ENCODE results near the gene SLC35A4.

The SLC35A4 gene

GRCh38 chr5:140564196-140565023, at the start of gene SLC35A4, which contains the start of gene APBB3:
SLC35A4 (plus strand) TSS chr5:140564828; CDS start chr5:140567170, 2,342 bp downstream.
APBB3 (minus strand) TSS chr5:140564598; CDS start chr5:140564245, 353 bp downstream.
- DNase-seq, result peak; percentile 97

DNA sequence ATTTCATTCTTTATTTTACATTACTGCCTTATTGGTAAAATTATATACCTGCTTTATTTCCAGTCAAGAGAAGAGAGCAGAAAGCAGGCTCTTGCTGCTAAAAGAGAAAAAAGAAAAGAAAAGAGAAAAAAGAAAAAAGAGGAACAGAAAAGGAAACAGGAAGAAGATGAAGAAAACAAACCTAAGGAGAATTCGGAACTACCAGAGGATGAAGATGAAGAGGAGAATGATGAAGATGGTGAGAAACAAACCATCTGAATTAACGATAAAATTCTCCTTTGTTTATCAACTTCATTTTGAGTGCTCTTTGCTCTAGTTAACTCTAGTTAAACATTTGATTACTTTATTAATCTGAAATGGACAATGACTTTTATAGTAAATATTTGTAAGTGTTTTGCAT, 40.6 kb upstream of the SLC35A4 start:
- no peak for DNase-seq

- DNase-seq, result no peak
These were observed 24.4 kb upstream of the SLC35A4 start for GRCh38 chr5:140540227-140540626.

- no peak for DNase-seq
These were observed 21.7 kb upstream of the SLC35A4 start for GRCh38 chr5:140542972-140543371.

- no peak for DNase-seq
These were observed 19.6 kb upstream of the SLC35A4 start for GRCh38 chr5:140544986-140545385.

GRCh38 chr5:140545606-140546005, 19.0 kb upstream of the SLC35A4 start:
- no peak for DNase-seq

DNA sequence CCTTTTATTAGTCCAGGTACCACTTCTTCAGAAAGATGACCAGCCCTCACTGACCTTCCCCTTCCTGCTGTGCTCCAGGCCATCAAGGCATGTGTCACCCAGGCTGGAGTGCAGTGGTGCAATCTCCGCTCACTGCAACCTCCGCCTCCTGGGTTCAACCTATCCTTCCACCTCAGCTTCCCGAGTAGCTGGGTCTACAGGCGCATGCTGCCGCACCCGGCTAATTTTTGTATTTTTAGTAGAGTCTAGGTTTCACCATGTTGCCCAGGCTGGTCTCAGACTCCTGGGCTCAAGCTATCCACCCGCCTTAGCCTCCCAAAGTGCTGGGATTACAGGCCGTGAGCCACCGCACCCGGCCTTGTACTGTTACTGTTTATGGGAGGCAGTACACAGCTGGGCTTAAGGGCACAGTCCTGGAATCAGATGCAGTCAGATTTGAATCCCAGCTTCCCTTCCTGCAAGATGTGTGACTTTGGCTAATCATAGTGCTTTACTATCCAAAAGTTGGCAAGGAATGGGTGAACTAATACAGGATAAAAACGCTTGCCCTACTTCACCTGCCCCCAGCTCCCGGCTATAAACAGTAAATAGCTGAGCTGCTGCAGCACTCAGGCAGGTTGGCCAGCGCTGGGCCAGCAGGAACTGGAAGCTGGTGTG, 17.6 kb upstream of the SLC35A4 start:
- no peak for DNase-seq

GRCh38 chr5:140547508-140548299, 16.9 kb upstream of the SLC35A4 start, which contains the start of gene EIF4EBP3:
EIF4EBP3 (plus strand) TSS chr5:140547662; CDS start chr5:140547738, 76 bp downstream.
- DNase-seq, result peak; percentile 95

GRCh38 chr5:140548300-140548688, 16.3 kb upstream of the SLC35A4 start:
- DNase-seq, result peak; percentile 34

DNA sequence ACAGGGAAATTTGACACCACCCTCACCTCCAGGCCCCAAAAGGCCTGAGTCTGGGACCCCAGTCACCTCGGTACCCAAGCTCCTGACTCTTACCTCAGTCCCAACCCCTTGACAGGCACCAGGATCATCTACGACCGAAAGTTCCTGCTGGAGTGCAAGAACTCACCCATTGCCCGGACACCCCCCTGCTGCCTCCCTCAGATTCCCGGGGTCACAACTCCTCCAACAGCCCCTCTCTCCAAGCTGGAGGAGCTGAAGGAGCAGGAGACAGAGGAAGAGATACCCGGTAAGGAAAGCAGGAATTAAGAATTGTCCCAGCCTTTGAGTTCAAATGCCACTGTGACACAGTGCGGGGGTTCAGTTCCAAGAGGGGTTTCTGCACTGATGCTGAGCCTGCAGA, 15.8 kb upstream of the SLC35A4 start:
- DNase-seq, result no peak

DNA sequence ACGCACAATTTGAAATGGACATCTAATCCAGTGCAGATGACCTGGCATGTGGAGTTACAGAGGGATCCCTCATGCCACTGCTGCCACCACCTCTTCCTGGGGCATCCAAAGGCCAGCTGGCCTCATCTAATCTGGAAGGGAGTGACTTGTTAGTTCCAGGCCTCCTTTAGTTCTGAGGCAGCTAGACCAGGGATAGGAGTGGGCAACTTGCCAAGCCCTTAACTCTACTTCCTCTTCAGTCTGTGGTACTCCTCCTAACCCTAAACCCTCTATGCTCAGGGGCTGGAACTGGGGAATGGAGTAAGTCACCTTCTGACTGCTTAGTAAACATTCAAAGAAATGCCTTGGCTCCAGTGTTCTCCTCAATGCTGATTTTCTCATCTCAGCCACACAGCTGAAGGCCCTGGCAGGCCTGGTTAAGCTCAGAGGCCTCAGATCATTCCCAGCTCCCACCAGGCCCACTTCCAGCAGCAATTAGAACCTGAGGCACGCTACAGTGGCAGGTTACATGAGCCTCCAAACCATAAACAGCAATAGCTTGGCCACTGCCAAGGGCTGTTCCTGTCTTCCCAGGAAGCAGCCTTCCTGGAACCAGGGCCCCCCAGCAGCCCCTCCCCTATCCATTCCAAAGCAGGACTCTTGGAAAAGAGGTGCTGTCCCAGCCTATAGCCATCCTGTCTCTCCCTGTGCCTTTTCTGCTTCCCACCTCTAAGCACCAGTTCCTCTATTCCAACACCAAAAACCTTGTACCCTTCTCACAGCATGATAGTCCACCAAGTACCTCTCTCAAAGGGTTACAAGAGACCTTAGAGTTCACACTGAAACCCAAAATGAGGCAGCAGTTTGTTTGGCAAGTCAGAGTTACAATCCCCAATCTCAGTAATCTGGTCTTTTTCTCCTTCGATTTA, 15.1 kb upstream of the SLC35A4 start:
- DNase-seq, result peak; percentile 58

DNA sequence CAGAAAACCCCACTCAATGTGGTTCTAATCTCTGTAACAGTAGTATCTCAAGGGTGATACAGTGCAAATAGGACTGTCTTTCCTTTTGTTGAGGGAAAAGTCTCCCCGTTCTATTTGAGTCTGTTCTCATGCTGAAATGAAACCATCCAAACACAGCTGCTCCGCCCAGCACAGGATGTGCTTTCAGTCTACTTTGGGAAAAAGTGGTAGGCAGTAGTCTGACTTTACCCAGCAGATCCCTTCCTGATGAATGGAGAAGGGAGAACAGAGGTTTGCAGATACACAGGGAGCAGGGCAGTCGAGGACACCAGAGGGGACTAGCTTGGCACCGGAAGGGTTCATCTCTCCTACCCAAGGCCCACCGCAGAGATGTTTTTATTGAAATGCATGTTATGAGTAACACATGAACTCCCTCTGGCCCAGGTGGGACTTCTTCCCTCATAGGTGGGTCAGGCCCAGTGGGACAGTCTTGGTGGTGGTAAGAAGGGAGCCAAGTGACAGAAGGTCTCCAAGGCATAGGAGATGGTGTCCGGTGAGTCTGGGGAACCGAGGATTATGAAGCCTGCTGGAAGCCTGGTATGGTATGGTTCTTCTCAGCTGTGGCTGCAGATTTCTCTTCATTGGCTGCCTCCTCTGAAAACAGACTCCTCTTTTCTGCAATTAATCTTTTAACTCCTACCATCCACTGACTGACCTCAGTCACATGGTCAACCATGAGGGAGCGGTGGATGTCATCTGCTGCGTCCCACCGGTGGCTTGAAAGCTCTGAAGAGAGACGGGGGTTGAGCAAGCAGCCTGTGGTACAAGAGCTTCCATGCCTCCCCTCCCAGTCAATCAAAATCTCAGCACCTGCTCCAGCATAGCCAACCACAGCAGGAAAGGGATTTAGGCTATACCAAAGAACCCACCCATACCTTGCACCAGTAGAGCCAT, 14.2 kb upstream of the SLC35A4 start:
- no peak for DNase-seq

DNA sequence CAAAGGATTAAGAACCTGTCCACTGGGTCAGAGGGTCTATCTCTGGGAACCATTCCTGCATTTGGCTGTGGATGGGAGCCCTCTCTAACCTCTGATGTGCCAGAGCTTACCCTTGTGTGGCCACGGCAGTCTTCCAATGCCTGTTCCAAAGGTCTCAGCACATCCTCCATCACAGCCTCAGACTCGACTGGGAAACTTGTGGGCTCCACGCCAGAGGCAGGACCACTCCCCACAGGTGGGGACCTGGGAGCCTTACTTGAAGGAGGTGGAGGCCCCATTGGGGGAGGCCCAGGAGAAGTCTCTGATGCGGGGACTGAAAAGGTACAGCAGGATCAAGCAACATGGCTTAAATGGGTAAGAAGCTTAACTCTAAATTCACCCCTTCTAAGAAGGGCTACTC, 12.8 kb upstream of the SLC35A4 start:
- DNase-seq, result no peak

- no peak for DNase-seq
These were observed 11.0 kb upstream of the SLC35A4 start for GRCh38 chr5:140553657-140554056.

DNA sequence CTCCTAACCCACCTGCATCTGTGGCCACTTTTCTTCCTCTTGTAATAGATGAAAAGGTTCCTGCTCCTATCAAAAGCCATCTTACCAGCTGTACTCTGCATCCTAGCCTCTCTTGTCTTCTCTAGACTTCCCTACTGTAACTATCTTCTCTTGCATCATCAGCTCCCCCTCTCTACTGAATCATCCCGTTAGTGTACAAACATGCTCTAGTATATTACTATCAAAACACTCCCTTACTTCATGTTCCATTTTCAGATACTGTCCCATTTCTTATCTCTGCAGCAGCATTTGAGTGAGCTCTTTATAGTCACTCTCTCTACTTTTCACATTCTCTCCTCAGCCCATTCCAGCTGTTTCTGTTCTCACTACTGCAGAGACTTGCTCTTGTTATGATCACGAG, 10.2 kb upstream of the SLC35A4 start:
- no peak for DNase-seq

DNA sequence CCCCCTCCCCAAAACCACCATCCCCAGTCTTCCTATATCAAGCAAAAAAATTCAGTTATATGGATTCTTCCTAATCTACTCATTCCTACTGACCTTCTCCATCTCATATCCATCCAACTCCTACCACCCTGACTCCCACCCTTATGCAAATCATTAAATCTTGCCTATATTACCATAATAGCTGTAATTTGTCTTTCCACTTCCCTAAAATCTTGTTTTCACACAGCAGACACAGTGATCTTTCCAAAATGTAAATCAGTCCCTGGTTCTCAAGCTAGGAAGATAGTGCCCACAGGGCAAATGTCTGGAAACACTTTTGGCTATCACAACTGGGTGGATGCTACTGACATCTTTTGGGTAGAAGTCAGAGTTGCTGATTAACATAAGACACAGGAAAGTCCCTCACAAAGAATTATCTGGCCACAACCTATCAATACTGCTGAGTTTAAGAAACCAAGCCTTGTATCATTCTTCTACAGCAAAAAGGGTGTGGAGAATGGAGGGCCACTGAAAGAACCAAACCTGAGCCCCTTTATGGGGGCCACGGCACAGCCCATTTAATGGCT, 8.8 kb upstream of the SLC35A4 start:
- no peak for DNase-seq

DNA sequence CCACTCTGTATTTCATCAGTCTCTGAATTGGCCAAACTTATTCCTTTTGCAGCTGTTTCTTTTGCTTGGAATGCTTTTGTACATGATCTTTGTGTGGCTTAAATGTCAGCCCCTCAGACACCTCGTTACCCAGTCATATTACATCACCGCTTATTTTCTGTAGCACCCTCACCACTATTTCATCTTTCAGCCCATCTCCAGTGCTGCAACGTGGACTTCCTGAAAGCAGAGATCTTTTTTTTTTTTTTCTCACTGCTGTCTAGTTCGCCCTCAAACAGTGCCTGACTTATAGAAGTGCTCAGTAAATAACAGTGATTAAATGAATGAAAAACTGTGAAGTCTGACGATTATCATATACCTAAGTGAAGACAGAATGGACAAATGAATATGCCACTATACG, 8.2 kb upstream of the SLC35A4 start:
- DNase-seq, result peak; percentile 18

GRCh38 chr5:140557136-140557805, 7.4 kb upstream of the SLC35A4 start, which contains the start of gene SRA1:
SRA1 (minus strand) TSS chr5:140557473; CDS start chr5:140557452, 21 bp downstream.
- peak; percentile 87 for DNase-seq

GRCh38 chr5:140557965-140558364, 6.7 kb upstream of the SLC35A4 start:
- DNase-seq, result no peak

GRCh38 chr5:140558542-140558941, 6.1 kb upstream of the SLC35A4 start:
- DNase-seq, result no peak
